Endodermal cell (in vitro differentiated cells): Measurements from ENCODE around the gene INSL3. TPM values are rescaled to one million over a fixed set of nuclear protein-coding genes. Genes with fewer than 3 reads are reported as not detected.
A peak's percentile ranks its signal among the peaks of the same experiment; 100 is the strongest.

Source experiments
- DNase-seq: peaks from one replicate; pipeline ENCODE4 v3.0.0-alpha.2; 2017
- H3K27ac ChIP-seq: 2 replicates; pipeline ENCODE4 v1.5.1; 2013; ENCODE audit warnings: mild to moderate bottlenecking, low read depth, low read length, moderate library complexity
- H3K27me3 ChIP-seq: 2 replicates; pipeline ENCODE4 v1.6.1; 2013; ENCODE audit warnings: mild to moderate bottlenecking, low read length, moderate library complexity; ENCODE audit not compliant: insufficient read depth, control insufficient read depth, poor library complexity, severe bottlenecking
- H3K36me3 ChIP-seq: 2 replicates; pipeline ENCODE4 v1.7.0; 2013; ENCODE audit warnings: mild to moderate bottlenecking, low read length, moderate library complexity; ENCODE audit not compliant: control insufficient read depth, insufficient read depth
- H3K4me1 ChIP-seq: one replicate; pipeline ENCODE4 v1.7.0; 2013; ENCODE audit warnings: low read length; ENCODE audit not compliant: control insufficient read depth, insufficient read depth
- H3K4me3 ChIP-seq: 2 replicates; pipeline ENCODE4 v1.5.1; 2013; ENCODE audit warnings: mild to moderate bottlenecking, low read length, moderate library complexity
- H3K9ac ChIP-seq: 2 replicates; pipeline ENCODE4 v1.6.1; 2013; ENCODE audit warnings: mild to moderate bottlenecking, low read length, moderate library complexity; ENCODE audit not compliant: poor library complexity, severe bottlenecking; ENCODE audit errors: extremely low read depth
- H3K9me3 ChIP-seq: 2 replicates; pipeline ENCODE4 v1.6.1; 2013; ENCODE audit warnings: mild to moderate bottlenecking, low read length, moderate library complexity; ENCODE audit not compliant: control insufficient read depth
- H3K27ac Mint-ChIP-seq: 2 replicates; pipeline ENCODE4 v1.8.0; 2020; ENCODE audit warnings: mixed read lengths
- H3K27me3 Mint-ChIP-seq: 2 replicates; pipeline ENCODE4 v1.8.0; 2021; ENCODE audit warnings: mild to moderate bottlenecking, mixed read lengths; ENCODE audit not compliant: insufficient read depth
- H3K36me3 Mint-ChIP-seq: 2 replicates; pipeline ENCODE4 v1.8.0; 2020; ENCODE audit warnings: low read depth, mixed read lengths
- H3K4me1 Mint-ChIP-seq: 2 replicates; pipeline ENCODE4 v1.8.0; 2020; ENCODE audit warnings: mixed read lengths
- H3K4me3 Mint-ChIP-seq: 2 replicates; pipeline ENCODE4 v1.8.0; 2020; ENCODE audit warnings: mild to moderate bottlenecking, moderate library complexity, mixed read lengths
- H3K9me3 Mint-ChIP-seq: 2 replicates; pipeline ENCODE4 v1.8.0; 2020; ENCODE audit warnings: mild to moderate bottlenecking, mixed read lengths
- CTCF ChIP-seq: fragments of 200-600 bp; sonication (generic); conservative IDR thresholded peaks from 2 replicates; pipeline ENCODE4 v1.5.0; 2021; ENCODE audit warnings: antibody characterized with exemption, mild to moderate bottlenecking
- WGBS, 2 experiments: methylation state at CpG; one replicate each; pipeline versions ENCODE4 v1.1.5 to v1.1.7; 2013; ENCODE audit warnings: missing lambda C conversion rate in 2 of 2, mixed read lengths in 1 of 2; ENCODE audit not compliant: insufficient coverage in 1 of 2, insufficient read length in 1 of 2; 5-methylcytosine and 5-hydroxymethylcytosine counted together
- total RNA-seq, 2 donors: library from RNA; stranded (reverse); fragmentation: NEBNext Ultra II Directional in 1 of 2; extraction: Animal tissue kit (Norgen Biotek cat#: 25700) in 1 of 2; gene quantifications; 2 replicates in 1 of 2; 3 replicates in 1 of 2; pipeline ENCODE4 v1.2.1, GENCODE V29; 2021

Gene INSL3
- total RNA-seq, 2 donors from 2014 or later, result 0.80 TPM; not detected in 1

- 5 to 11% methylated on average over 19 to 30 of the region's 30 CpGs for WGBS, 2 experiments
- no peaks in the 10 kb centered on the region for H3K9me3 ChIP-seq
- no peak for TF ChIP-seq CTCF
- peaks cover 8% of the 10 kb centered on the region for H3K4me1 Mint-ChIP-seq
- H3K9me3 Mint-ChIP-seq, result no peaks in the 10 kb centered on the region
- no peak for DNase-seq
- peaks cover 40% of the 10 kb centered on the region for H3K27me3 ChIP-seq
- H3K4me3 Mint-ChIP-seq, result peak overlapping the region; percentile 56
- H3K27ac ChIP-seq, result no peak overlapping the region
- no peaks in the 10 kb centered on the region for H3K36me3 ChIP-seq
- H3K9ac ChIP-seq, result no peak overlapping the region
- peak overlapping the region; percentile 77 for H3K4me3 ChIP-seq
- no peaks in the 10 kb centered on the region for H3K36me3 Mint-ChIP-seq
- H3K27me3 Mint-ChIP-seq, result peaks cover 70% of the 10 kb centered on the region
- H3K27ac Mint-ChIP-seq, result no peak overlapping the region
- peaks cover 5% of the 10 kb centered on the region for H3K4me1 ChIP-seq
These were observed 20.1 kb upstream of the INSL3 start for GRCh38 chr19:17841371-17841809.

- 90 to 93% methylated on average over 3 to 6 of the region's 6 CpGs for WGBS, 2 experiments
- no peak for TF ChIP-seq CTCF
- DNase-seq, result no peak
- H3K27ac ChIP-seq, result no peak overlapping the region
- H3K27me3 ChIP-seq, result peaks cover 40% of the 10 kb centered on the region
- Mint-ChIP-seq H3K4me3 (no peak overlapping the region), H3K27ac (no peak overlapping the region), H3K4me1 (peaks cover 8% of the 10 kb centered on the region), H3K9me3 (no peaks in the 10 kb centered on the region), H3K27me3 (peaks cover 67% of the 10 kb centered on the region), H3K36me3 (no peaks in the 10 kb centered on the region)
- H3K36me3 ChIP-seq, result no peaks in the 10 kb centered on the region
- H3K9ac ChIP-seq, result no peak overlapping the region
- H3K9me3 ChIP-seq, result no peaks in the 10 kb centered on the region
- peaks cover 5% of the 10 kb centered on the region for H3K4me1 ChIP-seq
- no peak overlapping the region for H3K4me3 ChIP-seq
These were observed 18.7 kb upstream of the INSL3 start for GRCh38 chr19:17840019-17840418.

GRCh38 chr19:17837972-17838371 is 16.7 kb upstream of the INSL3 start:
- DNase-seq, result no peak
- Mint-ChIP-seq H3K9me3 (no peaks in the 10 kb centered on the region), H3K27me3 (peaks cover 50% of the 10 kb centered on the region), H3K36me3 (no peaks in the 10 kb centered on the region), H3K4me3 (no peak overlapping the region), H3K27ac (no peak overlapping the region), H3K4me1 (peaks cover 8% of the 10 kb centered on the region)
- peaks cover 31% of the 10 kb centered on the region for H3K27me3 ChIP-seq
- peaks cover 5% of the 10 kb centered on the region for H3K4me1 ChIP-seq
- TF ChIP-seq CTCF, result no peak
- 92 to 96% methylated on average over 5 to 7 of the region's 7 CpGs for WGBS, 2 experiments
- H3K4me3 ChIP-seq, result no peak overlapping the region
- no peaks in the 10 kb centered on the region for H3K36me3 ChIP-seq
- H3K9me3 ChIP-seq, result no peaks in the 10 kb centered on the region
- no peak overlapping the region for H3K27ac ChIP-seq
- no peak overlapping the region for H3K9ac ChIP-seq
